Epidermal melanocyte (primary cell): ENCODE measurements around the gene INTS13.
A peak's percentile ranks its signal among the peaks of the same experiment; 100 is the strongest.
"Not testable (repeated sequence)": the region's sequence is repeated elsewhere in the genome, so short reads cannot be mapped to it uniquely, and the experiment has no call there.

Experiments used
- DNase-seq: peaks from one replicate; pipeline ENCODE4 v3.0.0; 2011; ENCODE audit warnings: low spot score; ENCODE audit not compliant: insufficient read length

INTS13 gene

DNA sequence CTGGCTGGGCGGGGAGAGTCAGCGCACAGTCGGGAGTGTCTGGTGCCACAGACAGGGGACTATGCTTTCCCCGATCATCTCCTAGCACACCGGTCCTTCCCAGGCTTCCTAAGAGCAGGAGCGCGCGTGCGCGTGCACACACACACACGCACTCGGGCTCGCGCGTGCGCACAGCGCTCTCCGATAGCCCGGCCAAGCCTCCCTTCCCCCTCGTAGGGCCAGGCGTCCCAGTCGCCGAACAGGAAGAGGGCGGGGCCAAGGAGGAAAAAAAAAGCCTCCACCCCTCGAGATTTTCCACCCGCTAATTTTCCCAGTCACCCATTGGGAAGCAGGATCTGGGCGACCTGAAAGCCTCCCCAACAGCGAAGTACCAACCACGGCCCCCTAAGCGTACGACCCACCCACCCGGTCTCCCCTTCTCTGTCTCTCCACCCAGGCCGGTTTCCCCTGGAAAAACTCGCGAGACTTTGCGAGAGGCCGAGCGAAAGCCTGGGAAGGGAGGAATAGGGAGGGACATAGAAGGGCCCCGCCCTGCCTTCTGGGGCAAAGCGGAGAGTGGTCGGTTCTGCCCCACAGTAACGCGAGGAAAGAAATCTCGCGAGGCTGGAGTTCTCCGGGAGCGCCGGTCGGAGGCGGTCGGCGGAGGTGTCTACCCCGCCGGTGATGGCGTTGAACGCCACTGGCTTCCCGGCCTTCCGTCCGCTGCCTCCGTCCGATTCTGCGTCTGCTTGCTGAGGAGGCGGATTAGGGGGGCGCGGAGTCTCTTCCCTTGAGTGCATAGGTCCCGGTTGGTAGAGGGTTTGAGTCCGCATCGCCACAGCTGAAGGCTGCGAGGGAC lies at the start of gene INTS13, which contains the start of gene FGFR1OP2:
INTS13 (minus strand) TSS at position 119 of the 838 bp plus-strand sequence. CDS start 1,178 bp downstream, outside the sequence.
FGFR1OP2 (plus strand) TSS at position 608 of the 838 bp plus-strand sequence. CDS start 15,689 bp downstream, outside the sequence.
- peak; percentile 88 for DNase-seq

- DNase-seq = no peak
These were observed 45.1 kb upstream of the INTS13 start for GRCh38 chr12:26982866-26983265.

DNA sequence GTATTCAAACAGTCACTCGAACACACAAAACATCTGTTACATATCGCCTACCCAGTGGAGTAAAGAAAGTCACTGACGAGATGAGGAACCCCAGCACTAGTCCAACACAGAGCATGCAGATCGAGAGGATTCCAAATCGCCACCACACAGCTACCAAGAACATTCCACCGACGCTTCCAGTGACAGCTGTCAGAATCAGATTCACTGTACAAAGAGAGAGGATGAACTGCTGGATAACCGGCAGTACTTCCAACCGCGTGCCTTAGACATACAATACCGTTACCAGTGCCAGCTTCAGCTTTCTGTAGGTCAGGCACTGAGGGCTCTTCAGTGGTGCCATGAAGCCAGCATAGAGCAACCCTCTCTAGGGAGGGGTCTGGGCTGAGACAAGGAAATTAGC lies 42.0 kb upstream of the INTS13 start:
- DNase-seq = no peak

DNA sequence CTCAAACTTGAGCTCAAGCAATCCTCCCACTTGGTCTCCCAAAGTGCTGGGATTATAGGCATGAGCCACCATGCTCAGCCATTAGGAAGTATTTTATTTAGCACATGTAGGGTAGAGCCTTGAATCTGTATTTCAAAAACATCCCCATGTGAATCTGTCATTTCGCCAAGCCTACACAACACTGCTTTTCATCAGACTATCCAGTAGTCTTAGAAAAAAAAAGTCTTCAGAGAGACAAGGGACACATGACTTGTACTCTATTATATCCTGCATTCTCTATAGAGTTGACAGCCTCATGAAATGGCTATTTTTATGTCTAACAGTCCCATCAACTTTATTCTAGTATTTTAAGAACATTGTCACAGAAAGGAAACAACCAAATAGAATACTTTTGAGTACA lies 41.0 kb upstream of the INTS13 start:
- DNase-seq = no peak

DNA sequence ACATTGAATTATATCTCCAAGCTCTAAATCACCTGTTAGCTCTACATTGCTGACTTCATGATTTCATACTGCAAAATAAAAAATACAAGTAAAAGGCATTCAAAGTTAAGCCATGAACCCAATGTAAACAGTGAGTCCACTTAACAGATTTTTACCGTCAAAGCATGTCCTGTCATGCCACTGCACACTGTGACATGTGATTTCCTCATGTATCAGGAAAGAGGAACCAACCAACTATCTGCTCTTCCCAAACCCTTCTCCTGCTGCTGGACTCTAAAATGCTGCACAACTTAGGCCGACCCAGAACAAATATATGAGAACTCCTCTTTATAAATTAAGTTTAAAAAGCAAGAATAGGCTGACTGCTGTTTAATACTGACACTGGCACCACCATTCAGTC lies 38.9 kb upstream of the INTS13 start:
- no peak for DNase-seq

- DNase-seq = no peak
These were observed 34.2 kb upstream of the INTS13 start for GRCh38 chr12:26971963-26972362.

DNA sequence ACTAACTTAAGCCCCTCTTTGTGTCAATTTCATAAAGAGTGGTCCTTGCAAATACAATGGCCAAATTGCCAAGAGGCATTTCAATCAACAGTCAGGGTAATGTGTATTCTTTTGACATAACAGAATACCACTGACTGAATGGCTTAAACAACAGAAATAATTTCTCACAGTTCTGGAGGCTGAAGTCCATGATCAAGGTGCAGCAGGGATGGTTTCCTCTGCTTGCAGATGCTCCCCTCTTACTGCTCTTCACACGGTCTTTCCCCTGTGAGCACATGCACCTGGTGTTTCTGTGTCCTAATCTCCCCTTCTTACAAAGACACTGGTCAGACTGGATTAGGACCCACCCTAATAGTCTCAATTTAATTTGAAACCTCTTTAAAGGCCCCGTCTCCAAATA lies 32.4 kb upstream of the INTS13 start:
- no peak for DNase-seq

GRCh38 chr12:26966842-26967241 lies 29.1 kb upstream of the INTS13 start:
- DNase-seq = no peak

- no peak for DNase-seq
These were observed 25.6 kb upstream of the INTS13 start for GRCh38 chr12:26963413-26963812.

- DNase-seq = no peak
These were observed 24.0 kb upstream of the INTS13 start for GRCh38 chr12:26961803-26962202.

GRCh38 chr12:26961391-26961790 lies 23.6 kb upstream of the INTS13 start:
- DNase-seq = not testable (repeated sequence)

DNA sequence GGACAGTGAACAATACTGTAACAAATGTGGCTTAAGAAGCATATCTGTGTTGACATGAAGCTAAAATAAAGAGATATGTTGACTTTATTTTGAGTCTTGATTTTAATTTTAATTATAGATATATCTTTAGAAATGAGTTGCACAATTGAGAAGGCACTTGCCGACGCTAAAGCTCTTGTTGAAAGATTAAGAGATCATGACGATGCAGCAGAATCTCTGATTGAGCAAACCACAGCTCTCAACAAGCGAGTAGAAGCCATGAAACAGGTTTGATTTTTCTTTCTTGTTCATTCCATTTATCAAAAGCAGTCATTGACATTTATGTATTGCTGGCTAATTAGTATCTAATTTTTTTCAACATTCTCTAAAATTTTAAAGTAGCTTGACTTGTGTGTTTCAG lies 16.2 kb upstream of the INTS13 start:
- DNase-seq = no peak

DNA sequence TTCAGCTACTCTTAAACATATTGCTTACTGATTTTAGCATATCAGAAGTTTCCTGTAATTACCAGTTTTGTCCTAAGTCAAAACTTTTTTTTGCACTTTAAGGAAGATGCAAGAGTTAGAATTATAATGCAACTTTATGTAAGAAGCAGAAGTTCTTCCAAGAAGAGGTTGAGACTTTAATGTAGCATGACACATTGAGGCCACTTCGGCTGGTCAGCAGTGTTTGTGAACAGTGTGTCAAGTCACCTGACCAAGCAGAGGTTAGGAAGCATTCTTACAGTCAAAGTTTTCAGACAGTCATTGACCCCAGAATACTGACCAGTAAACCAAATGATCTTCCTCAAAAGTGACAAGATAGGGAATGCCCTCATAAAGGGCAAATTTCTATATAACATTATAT lies 15.7 kb upstream of the INTS13 start:
- DNase-seq = no peak

- no peak for DNase-seq
These were observed 10.5 kb upstream of the INTS13 start for GRCh38 chr12:26948309-26948708.

DNA sequence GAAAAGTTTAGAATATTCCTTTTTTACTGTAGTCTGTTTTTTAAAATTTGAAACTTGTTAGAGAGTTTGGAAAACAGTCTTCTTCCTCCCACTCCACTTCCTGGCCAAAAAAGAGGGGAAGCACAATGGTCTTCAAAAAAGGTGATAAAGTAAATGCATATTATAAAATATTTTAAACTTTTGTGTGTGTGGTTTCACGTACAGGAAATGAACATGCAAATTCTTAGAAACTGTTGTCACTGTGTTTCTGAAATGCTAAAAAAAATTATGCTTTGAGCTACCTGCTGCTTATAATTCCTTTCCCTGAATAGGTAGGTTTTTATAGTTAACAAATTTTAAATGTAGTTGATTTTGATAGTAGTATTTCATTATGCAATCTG lies 3.4 kb upstream of the INTS13 start:
- no peak for DNase-seq

- DNase-seq = no peak
These were observed 2.9 kb upstream of the INTS13 start for GRCh38 chr12:26940516-26941214.

DNA sequence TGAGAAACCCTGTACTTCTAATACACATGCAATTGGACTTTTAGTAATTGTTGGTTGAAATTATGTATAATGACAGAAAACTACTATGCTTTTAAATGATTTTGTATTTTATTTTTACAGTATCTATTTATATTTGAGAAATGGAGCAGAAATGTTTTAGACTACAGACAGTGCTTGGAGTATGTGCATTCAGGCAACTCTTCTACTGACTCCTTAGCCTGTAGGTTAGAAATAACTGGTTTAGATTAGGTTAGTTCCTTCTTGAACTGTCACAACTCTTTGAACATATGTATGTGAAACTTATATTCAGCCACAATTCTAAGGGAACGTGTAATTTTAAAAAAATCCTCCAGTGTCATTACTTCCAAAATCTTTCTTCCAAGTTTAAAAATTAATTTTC lies 2.2 kb upstream of the INTS13 start:
- DNase-seq = no peak

- DNase-seq = no peak
These were observed 1.5 kb upstream of the INTS13 start for GRCh38 chr12:26939192-26939832.

GRCh38 chr12:26938701-26939062 lies 901 bp upstream of the INTS13 start:
- no peak for DNase-seq

DNA sequence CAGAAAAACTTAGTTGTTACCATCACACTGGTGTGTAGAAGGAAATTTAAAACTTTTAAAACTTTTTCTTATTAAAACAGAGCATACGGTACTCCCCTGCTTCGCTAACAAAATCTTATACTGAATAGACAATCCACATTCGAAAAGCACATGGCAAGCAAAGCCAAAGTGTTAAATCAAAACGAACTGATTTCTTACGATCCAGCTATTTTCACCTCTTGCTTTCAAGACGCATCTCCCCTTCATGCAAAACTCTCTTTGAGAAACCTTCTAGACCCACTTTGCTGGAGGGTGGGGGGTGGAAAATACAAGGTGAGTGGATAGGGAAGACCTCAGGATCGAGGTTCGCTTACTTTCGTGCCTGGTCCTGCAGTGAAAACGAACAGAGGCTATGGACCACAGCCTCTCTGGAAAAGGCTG lies 328 bp downstream of the INTS13 start:
- DNase-seq = no peak

DNA sequence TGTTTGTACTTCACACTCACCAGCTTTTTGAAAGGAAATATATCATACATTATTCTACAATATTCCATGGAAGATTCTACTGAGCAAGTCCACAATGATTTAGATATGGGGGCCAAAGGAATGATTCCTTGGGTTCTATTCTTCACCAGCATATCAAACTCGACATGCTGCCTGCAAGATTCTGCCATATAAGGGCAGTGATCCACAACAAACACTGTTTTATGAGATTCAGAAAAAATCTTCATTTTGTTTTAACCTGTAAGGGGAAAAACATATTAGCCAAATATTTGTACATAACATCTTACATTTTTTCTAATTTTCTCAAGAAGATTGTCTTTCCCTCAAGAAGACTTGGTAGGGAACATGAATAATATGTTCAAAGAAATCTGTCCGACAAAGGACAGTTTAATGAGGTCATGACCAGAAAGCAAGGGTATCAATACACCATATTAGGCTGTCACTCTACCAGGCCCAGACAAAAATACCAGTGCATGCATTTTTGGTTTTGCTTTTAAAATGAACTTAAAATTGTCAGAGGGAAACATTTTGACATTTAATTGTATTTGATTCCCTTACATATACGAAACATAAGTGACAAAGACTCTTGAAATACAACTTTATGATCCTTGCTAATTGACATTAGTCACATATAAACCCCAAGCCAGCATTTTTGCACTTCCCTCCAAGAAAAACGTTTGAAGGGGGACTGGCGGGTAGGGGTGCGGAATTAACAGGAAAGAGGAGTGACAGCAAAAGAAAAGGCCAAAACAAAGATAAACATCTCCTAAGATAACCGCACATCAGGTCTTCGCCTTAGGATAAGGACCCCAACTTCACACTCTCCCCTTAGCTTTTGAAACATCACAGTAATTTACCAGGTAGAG lies 980 bp downstream of the INTS13 start:
- no peak for DNase-seq
